Colon (tissue), 2 donors: ENCODE results near the gene RNF223.
"Not testable (repeated sequence)": the region's sequence is repeated elsewhere in the genome, so short reads cannot be mapped to it uniquely, and the experiment has no call there.

Source experiments
- FAIRE-seq: peaks from 2 replicates; lab custom pipeline; 2012; peaks lifted over from hg19 to GRCh38; lab: Jason Lieb, UNC
- donor health status: control.
- donor health status: control.

RNF223 gene

DNA sequence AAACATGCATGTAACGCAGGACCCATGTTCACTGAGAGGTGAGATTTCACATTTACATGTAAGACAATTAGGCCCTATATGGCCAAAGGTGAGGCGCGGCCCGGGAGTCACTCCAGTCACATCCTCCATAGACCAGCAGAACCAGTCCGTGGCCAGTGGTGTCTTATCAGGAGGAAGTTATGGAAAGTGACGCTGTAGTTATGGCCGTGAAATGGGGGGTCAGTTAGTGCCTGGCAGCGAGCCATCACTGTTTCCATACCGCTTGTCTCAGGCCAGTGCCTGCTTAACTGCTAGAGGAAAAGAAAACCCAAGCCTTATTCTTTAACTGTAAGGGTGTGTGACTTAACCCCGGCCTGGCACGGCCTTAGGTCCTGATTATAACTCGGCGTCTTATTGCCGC is 35.6 kb upstream of the RNF223 start:
- no peak for FAIRE-seq

GRCh38 chr1:1106510-1107221 is 32.6 kb upstream of the RNF223 start:
- no peak for FAIRE-seq

DNA sequence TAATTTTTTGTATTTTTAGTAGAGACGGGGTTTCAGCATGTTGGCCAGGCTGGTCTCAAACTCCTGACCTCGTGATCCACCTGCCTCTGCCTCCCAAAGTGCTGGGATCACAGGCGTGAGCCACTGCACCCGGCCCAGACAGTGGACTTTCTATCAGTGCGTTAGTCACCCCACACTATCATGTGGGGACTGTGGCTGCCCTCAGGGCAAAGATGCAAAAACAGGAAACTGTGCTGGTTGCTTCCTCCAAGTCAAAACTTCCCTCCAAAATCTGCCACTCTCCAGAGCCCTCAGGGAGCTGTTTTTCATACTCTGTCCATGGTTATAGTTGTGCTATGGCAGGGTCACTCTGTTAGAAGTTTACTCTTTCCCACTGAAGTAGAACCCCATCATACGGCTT is 30.0 kb upstream of the RNF223 start:
- not testable (repeated sequence) for FAIRE-seq

- no peak for FAIRE-seq
Observed at GRCh38 chr1:1101503-1101902, 27.4 kb upstream of the RNF223 start.

DNA sequence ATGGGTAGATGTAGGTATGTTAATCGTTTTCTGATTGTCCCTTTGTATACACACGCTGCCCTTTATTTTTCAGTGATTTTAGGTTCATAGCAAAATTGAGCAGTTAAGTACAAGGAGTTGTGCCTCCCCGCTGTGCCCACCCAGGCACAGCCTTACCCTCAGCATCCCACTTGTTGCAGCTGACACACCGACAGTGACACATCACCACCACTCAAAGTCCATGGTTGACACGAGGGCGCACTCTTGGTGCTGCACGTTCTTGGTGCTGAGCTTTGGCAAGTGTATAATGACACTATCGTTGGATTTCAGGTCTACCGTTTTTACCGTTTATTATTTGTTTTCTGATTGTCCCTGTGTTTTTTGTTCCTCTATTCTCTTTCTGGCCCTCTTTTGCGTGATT is 26.2 kb upstream of the RNF223 start:
- FAIRE-seq, result no peak

DNA sequence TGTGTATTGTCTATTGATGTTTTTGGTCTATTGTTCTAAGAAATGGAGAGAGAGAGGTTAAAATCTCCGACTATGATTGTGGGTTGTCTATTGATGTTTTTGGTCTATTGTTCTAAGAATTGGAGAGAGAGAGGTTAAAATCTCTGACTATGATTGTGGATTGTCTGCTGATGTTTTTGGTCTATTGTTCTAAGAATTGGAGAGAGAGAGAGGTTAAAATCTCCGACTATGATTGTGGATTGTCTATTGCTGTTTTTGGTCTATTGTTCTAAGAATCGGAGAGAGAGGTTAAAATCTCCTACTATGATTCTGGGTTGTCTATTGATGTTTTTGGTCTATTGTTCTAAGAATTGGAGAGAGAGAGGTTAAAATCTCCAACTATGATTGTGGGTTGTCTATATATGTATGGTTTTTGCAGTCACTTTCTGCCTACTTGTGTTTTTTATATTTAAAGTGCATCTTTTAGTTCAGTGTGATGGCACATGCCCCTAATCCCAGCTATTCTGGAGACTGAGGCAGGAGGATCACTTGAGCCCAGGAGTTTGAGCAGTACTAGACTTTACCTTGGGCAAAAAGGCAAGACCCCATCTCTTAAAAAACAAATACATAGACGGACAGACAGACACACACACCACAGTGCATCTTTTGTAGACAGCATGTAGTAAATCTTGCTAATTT is 25.5 kb upstream of the RNF223 start:
- FAIRE-seq, result peak; percentile 94

GRCh38 chr1:1098681-1099421 is 24.7 kb upstream of the RNF223 start:
- FAIRE-seq, result no peak

GRCh38 chr1:1096136-1096535 is 22.0 kb upstream of the RNF223 start:
- not testable (repeated sequence) for FAIRE-seq

GRCh38 chr1:1094981-1095380 is 20.9 kb upstream of the RNF223 start:
- FAIRE-seq, result no peak

DNA sequence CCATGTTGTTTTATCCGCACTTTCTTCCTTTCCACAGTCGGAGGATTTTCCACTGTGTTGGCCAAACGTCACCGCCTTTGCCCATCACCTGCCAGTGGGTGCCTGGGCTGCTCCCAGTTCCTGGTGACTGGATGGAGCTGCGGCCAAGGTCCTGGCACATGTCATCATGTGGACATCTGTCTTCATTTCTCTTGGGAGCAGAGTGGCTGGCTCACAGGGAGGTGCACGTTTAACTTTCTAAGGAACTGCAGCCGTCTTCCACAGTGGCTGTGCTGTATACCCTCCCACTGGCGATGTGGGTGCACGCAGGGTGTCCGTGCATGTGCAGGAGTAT is 19.5 kb upstream of the RNF223 start:
- no peak for FAIRE-seq

- no peak for FAIRE-seq
Observed at GRCh38 chr1:1092894-1093609, 18.9 kb upstream of the RNF223 start.

DNA sequence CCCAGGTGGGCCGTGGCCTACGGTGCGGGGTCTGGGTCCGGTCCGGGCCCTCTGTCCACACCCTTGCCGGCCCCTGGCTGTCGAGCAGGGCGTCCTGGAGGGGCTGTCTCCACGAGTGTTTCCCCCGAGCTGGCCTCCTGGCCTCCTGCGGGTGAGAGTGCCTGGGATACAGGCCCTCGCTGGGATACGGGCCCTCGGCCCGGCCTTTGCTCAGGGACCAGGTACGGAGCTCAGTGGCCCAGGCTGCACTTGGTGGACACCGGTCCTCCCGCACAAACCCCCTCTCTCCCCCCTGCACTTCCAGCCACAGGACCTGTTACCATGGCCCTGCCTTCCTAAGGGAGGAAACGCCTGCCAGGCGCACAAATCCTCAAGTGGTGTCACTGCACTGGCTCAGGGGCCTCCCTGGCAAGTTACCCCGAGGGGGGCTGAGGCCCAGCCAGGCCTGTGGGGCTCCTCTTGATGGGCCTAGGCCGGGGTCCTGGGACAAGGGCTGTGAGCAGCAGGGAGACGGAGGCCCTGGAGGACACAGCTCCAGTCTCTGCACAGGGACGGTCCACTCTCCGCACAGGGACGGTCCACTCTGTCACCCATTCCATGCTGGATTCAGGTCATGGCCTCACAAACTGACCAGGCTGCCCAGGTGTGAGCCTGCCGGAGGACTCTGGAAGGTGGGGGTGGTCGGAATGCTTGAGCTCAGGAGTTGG is 18.2 kb upstream of the RNF223 start:
- FAIRE-seq, result no peak

DNA sequence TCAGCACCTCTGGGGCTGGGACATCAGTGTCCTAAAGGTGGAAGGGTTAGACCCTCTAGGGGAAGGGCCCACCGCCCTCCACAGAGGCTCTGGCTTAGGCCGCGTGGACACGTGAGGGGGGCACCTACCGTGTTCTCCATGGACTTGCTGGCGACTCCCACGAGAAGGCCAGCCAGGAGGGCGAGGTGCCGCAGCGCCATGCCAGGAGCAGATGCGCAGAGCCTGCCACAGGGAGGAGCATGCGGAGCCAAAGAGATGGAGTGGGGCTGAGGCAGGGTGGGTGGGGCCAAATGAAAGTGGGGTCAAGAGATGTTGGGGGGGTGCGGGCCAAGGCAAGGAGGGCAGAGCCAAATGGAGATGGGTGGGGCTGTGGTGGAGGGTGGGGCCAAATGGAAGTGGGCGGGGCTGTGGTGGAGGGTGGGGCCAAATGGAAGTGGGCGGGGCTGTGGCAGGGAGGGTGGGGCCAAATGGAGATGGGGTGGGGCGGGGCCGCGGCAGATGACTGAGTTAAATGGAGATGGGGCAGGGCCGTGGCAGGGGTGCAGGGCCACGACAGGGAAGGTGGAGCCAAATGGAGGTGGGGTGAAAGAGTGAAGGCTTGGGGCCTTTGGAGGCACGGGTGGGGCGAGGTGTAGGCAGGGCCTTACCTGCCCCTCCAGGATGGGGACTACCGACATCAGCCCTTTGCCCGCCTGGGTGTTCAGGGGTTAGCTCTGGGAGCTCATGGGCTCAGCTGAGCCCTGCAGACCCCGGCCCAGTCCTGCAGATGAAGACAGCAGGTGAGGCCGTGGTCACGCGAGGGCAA is 17.4 kb upstream of the RNF223 start:
- FAIRE-seq, result no peak

DNA sequence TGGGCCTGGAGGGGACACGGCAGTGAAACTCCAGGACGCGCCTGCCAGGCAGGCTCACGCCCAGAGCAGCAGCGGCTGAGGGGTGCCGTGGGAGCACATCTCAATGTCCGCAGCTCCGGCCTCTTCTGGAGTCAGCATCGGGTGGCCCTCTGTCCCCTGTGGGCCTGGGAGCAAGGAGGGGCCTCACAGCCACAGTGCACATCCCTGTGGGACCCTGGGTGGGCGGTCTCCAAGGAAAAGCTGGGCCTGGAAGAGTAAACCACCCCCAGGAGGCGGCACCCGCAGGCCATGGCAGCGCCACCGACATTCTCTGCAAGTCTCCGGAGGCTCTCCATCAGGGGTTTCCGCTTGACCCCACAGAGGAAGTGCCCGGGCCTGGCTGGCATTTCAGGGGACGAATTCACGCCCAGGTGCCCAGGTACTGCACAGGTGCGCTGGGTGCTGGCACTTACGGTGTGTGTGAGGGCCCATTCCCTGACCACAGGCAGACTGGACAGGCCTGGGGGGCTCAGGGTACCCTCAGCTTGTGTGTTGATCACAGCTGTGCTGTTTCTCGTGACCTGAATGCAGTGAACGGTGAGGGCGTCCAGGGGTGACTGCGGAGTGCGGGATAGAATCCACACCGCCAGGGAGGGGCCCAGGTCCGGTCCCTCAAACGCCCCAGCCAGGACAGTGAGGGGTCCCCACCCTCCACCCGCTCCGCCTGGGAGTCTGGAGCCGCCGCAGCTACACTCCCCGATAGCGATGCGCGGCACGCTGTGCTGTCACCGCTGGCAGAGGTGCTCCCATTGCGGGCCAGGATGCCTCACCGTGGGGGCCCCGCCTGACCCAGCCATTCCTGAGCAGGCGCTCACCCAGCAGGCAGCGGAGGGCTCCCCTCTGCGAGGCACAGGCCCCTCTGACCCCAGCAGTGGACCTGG is 16.6 kb upstream of the RNF223 start:
- FAIRE-seq, result no peak

DNA sequence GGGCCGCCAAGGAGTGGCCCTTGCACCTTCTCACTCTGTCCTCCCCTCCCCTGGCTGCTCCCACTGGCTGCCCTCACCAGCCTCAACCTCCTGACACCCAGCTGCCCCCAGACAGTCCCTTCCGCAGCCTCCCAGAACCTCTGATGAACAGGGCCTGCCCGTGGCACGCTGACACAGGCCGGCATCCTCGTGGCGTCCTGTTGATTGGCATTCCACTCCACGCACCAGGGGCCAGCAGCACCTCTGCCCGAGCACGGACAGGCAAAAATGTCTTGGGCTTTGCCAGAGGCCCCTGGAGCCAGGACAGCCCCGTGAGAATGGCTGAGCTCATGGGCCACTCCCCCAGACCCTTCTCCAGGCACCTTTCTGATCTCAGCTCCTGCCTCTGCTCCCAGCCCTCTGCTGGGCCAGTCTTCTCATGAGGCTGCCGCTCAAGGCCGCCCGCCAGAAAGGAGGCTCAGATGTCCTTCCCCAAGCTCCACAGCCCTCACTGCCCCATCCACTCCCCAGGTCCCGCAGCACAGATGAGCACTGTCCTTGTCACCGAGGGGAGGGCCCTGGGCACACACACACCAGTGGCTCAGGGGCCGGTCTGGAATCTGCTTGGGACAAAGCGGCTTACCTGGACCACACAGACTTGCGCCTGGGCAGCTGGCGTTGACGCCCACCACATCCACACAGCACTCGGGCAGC is 15.8 kb upstream of the RNF223 start:
- FAIRE-seq, result no peak

DNA sequence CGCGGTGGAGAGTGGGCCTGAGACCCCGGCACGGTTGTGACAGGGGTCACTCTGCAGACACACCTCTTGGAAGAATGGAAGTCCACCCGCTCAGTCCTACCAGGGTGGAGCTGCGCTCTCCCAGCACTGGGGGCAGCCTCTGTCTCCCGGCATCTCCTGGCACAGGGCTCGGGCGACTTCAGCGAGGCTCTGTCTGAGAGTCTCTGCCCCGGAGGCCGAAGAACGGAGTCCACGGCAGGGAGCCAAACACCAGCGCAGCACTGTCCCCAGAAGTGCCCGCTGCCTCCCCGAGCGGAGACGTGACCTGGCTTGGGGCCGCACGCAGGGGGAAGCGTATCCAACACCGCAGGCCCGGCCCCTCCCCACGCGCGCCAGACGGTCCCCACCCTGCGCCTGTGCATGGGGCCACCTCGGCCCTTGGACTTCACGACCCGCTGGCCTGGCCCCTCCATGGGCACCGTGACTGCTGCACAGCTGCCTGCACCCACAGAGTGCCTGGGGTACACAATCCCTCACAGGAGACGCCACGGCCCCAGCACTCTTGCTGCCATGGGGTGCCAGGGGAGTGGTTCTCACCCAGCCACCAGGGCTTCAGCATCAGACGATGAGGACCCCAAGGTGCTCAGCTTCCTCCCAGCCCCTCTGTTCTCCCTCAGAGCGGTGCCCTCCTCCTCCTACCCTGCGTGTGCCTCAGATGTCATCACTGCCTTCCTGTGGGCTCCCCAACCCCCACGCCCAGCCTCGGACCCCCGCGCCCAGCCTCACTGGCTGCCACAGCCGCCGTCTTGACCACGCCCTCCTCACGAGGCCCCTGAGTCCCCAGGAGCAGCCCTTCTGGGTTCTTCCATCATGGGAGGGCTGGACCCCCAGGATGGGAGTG is 14.9 kb upstream of the RNF223 start:
- no peak for FAIRE-seq

GRCh38 chr1:1088029-1088800 is 14.1 kb upstream of the RNF223 start:
- FAIRE-seq, result no peak
